Parathyroid adenoma (tissue), 2 donors: Measurements from ENCODE around the gene TMEM202.
A peak's percentile ranks its signal among the peaks of the same experiment; 100 is the strongest.
"Not testable (repeated sequence)": the region's sequence is repeated elsewhere in the genome, so short reads cannot be mapped to it uniquely, and the experiment has no call there.

Source experiments
- H2AFZ ChIP-seq: fragments of 300-600 bp; sonication (generic); one replicate; pipeline ENCODE4 v1.7.0; 2017; ENCODE audit warnings: antibody characterized with exemption, mild to moderate bottlenecking
- H3K27ac ChIP-seq: fragments of 300-600 bp; sonication (generic); one replicate; pipeline ENCODE4 v1.7.0; 2017
- H3K27me3 ChIP-seq: fragments of 300-600 bp; sonication (generic); one replicate; pipeline ENCODE4 v1.7.0; 2017; ENCODE audit warnings: low read length; ENCODE audit not compliant: control insufficient read depth, insufficient read depth
- H3K36me3 ChIP-seq: fragments of 300-600 bp; sonication (generic); one replicate; pipeline ENCODE4 v1.7.0; 2017; ENCODE audit warnings: low read length; ENCODE audit not compliant: control insufficient read depth, insufficient read depth
- H3K4me1 ChIP-seq: fragments of 300-600 bp; sonication (generic); one replicate; pipeline ENCODE4 v1.7.0; 2017; ENCODE audit warnings: control low read depth
- H3K4me2 ChIP-seq: fragments of 300-600 bp; sonication (generic); one replicate; pipeline ENCODE4 v1.7.0; 2017; ENCODE audit warnings: low read length
- H3K4me3 ChIP-seq: fragments of 300-600 bp; sonication (generic); one replicate; pipeline ENCODE4 v1.7.0; 2017; ENCODE audit warnings: low read depth, low read length
- H3K79me2 ChIP-seq: fragments of 300-600 bp; sonication (generic); one replicate; pipeline ENCODE4 v1.7.0; 2017; ENCODE audit warnings: control low read depth
- H3K9ac ChIP-seq: fragments of 300-600 bp; sonication (generic); one replicate; pipeline ENCODE4 v1.7.0; 2017; ENCODE audit warnings: mild to moderate bottlenecking
- H3K9me3 ChIP-seq: fragments of 300-600 bp; sonication (generic); one replicate; pipeline ENCODE4 v1.7.0; 2017; ENCODE audit warnings: low read length; ENCODE audit not compliant: control insufficient read depth
- TF ChIP-seq, protein P1 (sequence below): fragments of 300-600 bp; sonication (generic); IDR thresholded peaks from one replicate; pipeline ENCODE4 v1.7.0; 2017; ENCODE audit warnings: antibody characterized with exemption, mild to moderate bottlenecking
- donor health status: primary hyperparathyroidism.

Gene TMEM202

DNA sequence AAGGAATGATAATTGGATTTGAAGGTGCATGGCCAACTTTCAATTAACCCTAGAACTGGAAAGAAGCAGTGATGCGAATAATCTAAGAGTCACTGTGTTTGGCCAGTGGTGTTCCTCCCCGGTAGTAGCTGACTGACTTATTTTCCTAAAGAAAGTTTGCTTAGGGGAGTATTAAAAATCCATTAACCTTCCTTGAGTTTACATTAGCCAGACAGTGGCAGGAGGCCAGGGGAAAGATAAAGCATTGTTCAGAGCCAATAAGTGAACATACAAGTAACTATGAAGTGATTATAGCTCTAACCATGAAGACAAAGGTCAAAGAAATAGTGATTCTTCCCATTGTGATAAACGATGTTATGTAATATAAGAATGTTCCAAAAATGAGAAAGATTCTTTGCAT is 8.9 kb upstream of the TMEM202 start:
- Histone ChIP-seq H3K36me3 (no peaks in the 10 kb centered on the region), H3K27ac (no peak overlapping the region), H3K9me3 (no peaks in the 10 kb centered on the region), H3K27me3 (no peaks in the 10 kb centered on the region), H3K9ac (no peak overlapping the region), H3K4me1 (no peaks in the 10 kb centered on the region), H3K4me3 (no peak overlapping the region), H2AFZ (no peak overlapping the region), H3K4me2 (no peak overlapping the region), H3K79me2 (no peaks in the 10 kb centered on the region)
- TF ChIP-seq, protein P1, sequence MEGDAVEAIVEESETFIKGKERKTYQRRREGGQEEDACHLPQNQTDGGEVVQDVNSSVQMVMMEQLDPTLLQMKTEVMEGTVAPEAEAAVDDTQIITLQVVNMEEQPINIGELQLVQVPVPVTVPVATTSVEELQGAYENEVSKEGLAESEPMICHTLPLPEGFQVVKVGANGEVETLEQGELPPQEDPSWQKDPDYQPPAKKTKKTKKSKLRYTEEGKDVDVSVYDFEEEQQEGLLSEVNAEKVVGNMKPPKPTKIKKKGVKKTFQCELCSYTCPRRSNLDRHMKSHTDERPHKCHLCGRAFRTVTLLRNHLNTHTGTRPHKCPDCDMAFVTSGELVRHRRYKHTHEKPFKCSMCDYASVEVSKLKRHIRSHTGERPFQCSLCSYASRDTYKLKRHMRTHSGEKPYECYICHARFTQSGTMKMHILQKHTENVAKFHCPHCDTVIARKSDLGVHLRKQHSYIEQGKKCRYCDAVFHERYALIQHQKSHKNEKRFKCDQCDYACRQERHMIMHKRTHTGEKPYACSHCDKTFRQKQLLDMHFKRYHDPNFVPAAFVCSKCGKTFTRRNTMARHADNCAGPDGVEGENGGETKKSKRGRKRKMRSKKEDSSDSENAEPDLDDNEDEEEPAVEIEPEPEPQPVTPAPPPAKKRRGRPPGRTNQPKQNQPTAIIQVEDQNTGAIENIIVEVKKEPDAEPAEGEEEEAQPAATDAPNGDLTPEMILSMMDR, result no peak

GRCh38 chr15:72396331-72396730 is 1.8 kb upstream of the TMEM202 start:
- not testable (repeated sequence) for H3K27me3 ChIP-seq, H3K79me2 ChIP-seq, H3K9me3 ChIP-seq, H3K27ac ChIP-seq, H2AFZ ChIP-seq, H3K4me2 ChIP-seq, H3K4me1 ChIP-seq, H3K36me3 ChIP-seq, H3K9ac ChIP-seq, H3K4me3 ChIP-seq

- no peak overlapping the region for H3K9ac ChIP-seq
- no peak overlapping the region for H3K4me2 ChIP-seq
- TF ChIP-seq, protein P1, result no peak
- H3K27me3 ChIP-seq, result no peaks in the 10 kb centered on the region
- H3K79me2 ChIP-seq, result no peaks in the 10 kb centered on the region
- H3K4me1 ChIP-seq, result no peaks in the 10 kb centered on the region
- H2AFZ ChIP-seq, result no peak overlapping the region
- no peak overlapping the region for H3K4me3 ChIP-seq
- no peaks in the 10 kb centered on the region for H3K36me3 ChIP-seq
- H3K27ac ChIP-seq, result no peak overlapping the region
- no peaks in the 10 kb centered on the region for H3K9me3 ChIP-seq
These were observed 543 bp downstream of the TMEM202 start for GRCh38 chr15:72398648-72399047.

DNA sequence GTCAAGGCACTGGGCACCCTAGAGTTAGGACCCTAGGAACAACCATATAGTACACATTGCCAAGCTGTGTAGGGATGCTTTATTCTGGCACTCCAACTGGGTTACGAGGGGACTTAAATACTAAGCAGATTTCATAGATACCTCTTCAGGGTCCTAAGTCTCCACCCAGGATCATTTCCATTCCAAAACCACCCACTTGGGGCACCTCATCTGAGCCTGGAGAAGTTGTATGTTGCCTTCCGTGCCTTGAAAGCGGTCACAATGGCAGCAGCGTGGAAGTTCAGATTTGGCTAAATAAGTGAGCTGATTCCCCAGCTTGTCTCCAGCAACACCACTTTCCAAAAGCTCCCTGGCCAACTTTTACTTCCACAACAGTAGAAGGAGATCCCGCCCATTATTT is 4.6 kb downstream of the TMEM202 start:
- no peak overlapping the region for H3K27ac ChIP-seq
- TF ChIP-seq, protein P1, result no peak
- no peak overlapping the region for H3K9ac ChIP-seq
- no peaks in the 10 kb centered on the region for H3K9me3 ChIP-seq
- no peak overlapping the region for H2AFZ ChIP-seq
- H3K36me3 ChIP-seq, result no peaks in the 10 kb centered on the region
- H3K4me2 ChIP-seq, result peak overlapping the region; percentile 26
- no peaks in the 10 kb centered on the region for H3K27me3 ChIP-seq
- H3K79me2 ChIP-seq, result no peaks in the 10 kb centered on the region
- H3K4me1 ChIP-seq, result no peaks in the 10 kb centered on the region
- no peak overlapping the region for H3K4me3 ChIP-seq

- H3K4me3 ChIP-seq, result no peak overlapping the region
- no peak overlapping the region for H2AFZ ChIP-seq
- H3K79me2 ChIP-seq, result no peaks in the 10 kb centered on the region
- H3K27ac ChIP-seq, result no peak overlapping the region
- H3K4me1 ChIP-seq, result no peaks in the 10 kb centered on the region
- no peaks in the 10 kb centered on the region for H3K9me3 ChIP-seq
- TF ChIP-seq, protein P1, result no peak
- no peaks in the 10 kb centered on the region for H3K36me3 ChIP-seq
- H3K9ac ChIP-seq, result no peak overlapping the region
- no peaks in the 10 kb centered on the region for H3K27me3 ChIP-seq
- no peak overlapping the region for H3K4me2 ChIP-seq
These were observed 6.3 kb downstream of the TMEM202 start for GRCh38 chr15:72404356-72404755.
